GM12878 (cell line): ENCODE results near the gene PIEZO2. TPM values are rescaled to one million over a fixed set of nuclear protein-coding genes. Genes with fewer than 3 reads are reported as not detected.
A peak's percentile ranks its signal among the peaks of the same experiment; 100 is the strongest.

Experiments
- ATAC-seq: fragments of 200-7000 bp; cut with Tn5 transposase; 3 replicates; pipeline ENCODE4 v1.9.1; 2020; ENCODE audit warnings: mild to moderate bottlenecking, moderate library complexity
- BruUV-seq: library from RNA; stranded (reverse); fragments of 400-500 nt; replicated peaks from 2 replicates; lab custom pipeline; 2021; lab: Mats Ljungman, UMichigan
- CTCF ChIA-PET: fragments of 300-600 bp; sonication (Branson Sonifier 250); formaldehyde crosslinking; extraction: SDS; loops from one replicate; lab custom pipeline; 2021; ENCODE audit warnings: inconsistent platforms; lab: Yijun Ruan, JAX
- POLR2A ChIA-PET: fragments of 350-600 bp; formaldehyde crosslinking; extraction: SDS; loops from one replicate; lab custom pipeline; 2021; ENCODE audit warnings: inconsistent platforms; lab: Charles Lee
- RAD21 ChIA-PET: fragments of 300-600 bp; sonication (Branson Sonifier 250); formaldehyde crosslinking; loops from one replicate; lab custom pipeline; 2023; ENCODE audit warnings: antibody characterized with exemption; ENCODE audit not compliant: unreplicated experiment; lab: Charles Lee
- SMC1A ChIA-PET: fragments of 300-600 bp; sonication (Branson Sonifier 250); formaldehyde crosslinking; loops from one replicate; lab custom pipeline; 2023; ENCODE audit not compliant: unreplicated experiment, uncharacterized antibody; lab: Charles Lee
- DNase-seq: peaks from one replicate; pipeline ENCODE4 v3.0.0-alpha.2; 2011; ENCODE audit warnings: low read depth, low spot score
- FAIRE-seq: peaks from 3 replicates; lab custom pipeline; 2011; peaks lifted over from hg19 to GRCh38; lab: Jason Lieb, UNC
- H2AFZ ChIP-seq: 2 replicates; pipeline ENCODE4 v1.6.0; 2011; ENCODE audit warnings: low read depth, low read length, control low read depth; ENCODE audit not compliant: control insufficient read depth
- H3K27ac ChIP-seq: 2 replicates; pipeline ENCODE4 v1.5.1; 2011; ENCODE audit warnings: control low read depth; ENCODE audit not compliant: control insufficient read depth, insufficient read depth
- H3K27me3 ChIP-seq, 2 experiments: replicated peaks in 1 of 2; 2 replicates each; pipeline versions ENCODE4 v1.6.0 to v1.6.1; 2011; ENCODE audit warnings: low read length in 1 of 2; ENCODE audit not compliant: control insufficient read depth in 2 of 2, insufficient read depth in 2 of 2
- H3K36me3 ChIP-seq, 2 experiments: 2 replicates each; pipeline ENCODE4 v1.5.1; 2011; ENCODE audit warnings: low read length in 1 of 2; ENCODE audit not compliant: control insufficient read depth in 2 of 2, insufficient read depth in 2 of 2
- H3K4me1 ChIP-seq: 2 replicates; pipeline ENCODE4 v1.6.1; 2011; ENCODE audit warnings: mild to moderate bottlenecking, low read length, moderate library complexity, mixed read lengths; ENCODE audit not compliant: control insufficient read depth, insufficient read depth
- H3K4me2 ChIP-seq: 2 replicates; pipeline ENCODE4 v1.6.0; 2011; ENCODE audit warnings: control low read depth; ENCODE audit not compliant: control insufficient read depth, insufficient read depth
- H3K4me3 ChIP-seq: fragments of 200-600 bp; sonication (generic); 2 replicates; pipeline ENCODE4 v1.5.1; 2016
- H3K79me2 ChIP-seq: 2 replicates; pipeline ENCODE4 v1.6.0; 2011; ENCODE audit warnings: low read length; ENCODE audit not compliant: control insufficient read depth, insufficient read depth
- H3K9ac ChIP-seq: 2 replicates; pipeline ENCODE4 v1.8.0; 2011; ENCODE audit warnings: low read length, control low read depth, mixed read lengths; ENCODE audit not compliant: control insufficient read depth, insufficient read depth
- H3K9me3 ChIP-seq: replicated peaks from 3 replicates; pipeline ENCODE4 v1.5.1; 2011; ENCODE audit warnings: mild to moderate bottlenecking, low read length; ENCODE audit not compliant: control insufficient read depth, insufficient read depth
- H4K20me1 ChIP-seq: 2 replicates; pipeline ENCODE4 v1.6.0; 2011; ENCODE audit not compliant: control insufficient read depth, insufficient read depth
- YBX1 ChIP-seq: fragments of 450-650 bp; IDR thresholded peaks from 2 replicates; pipeline ENCODE4 v1.6.1; 2016; ENCODE audit warnings: antibody characterized with exemption
- WGBS: methylation state at CpG from one replicate; pipeline ENCODE4 v1.1.6; 2016; ENCODE audit warnings: low lambda C conversion rate; ENCODE audit not compliant: insufficient replicate concordance, insufficient coverage; ENCODE audit errors: missing lambda C conversion rate; 5-methylcytosine and 5-hydroxymethylcytosine counted together
- in situ Hi-C: fragments of 300-500 bp; cut with MboI; formaldehyde crosslinking; loops from 9 replicates; pipeline ENCODE4 v1.14.3; 2018; ENCODE audit warnings: mixed read lengths
- intact Hi-C: fragments of 100-400 bp; cut with micrococcal nuclease; formaldehyde crosslinking; loops from one replicate; pipeline ENCODE4 v1.14.2; 2022; ENCODE audit not compliant: unreplicated experiment
- polyA plus RNA-seq, 11 experiments: library from polyadenylated mRNA; depleted of rRNA in 4 of 11; unstranded in 6 of 11; stranded (reverse) in 5 of 11; fragments of >200 nt; fragmentation: Nextera tagmentation in 4 of 11; fragmentation: Illumina TruSeq in 1 of 11; extraction: Ambion mirVana in 4 of 11; extraction: Trizol in 1 of 11; gene quantifications; 1 replicate in 1 of 11; 2 replicates in 10 of 11; pipeline versions ENCODE4 v1.2.1 to v1.2.3, GENCODE V29; 2011 to 2016; ENCODE audit warnings: inconsistent platforms in 2 of 11, missing spikeins in 2 of 11, low read depth in 1 of 11
- total RNA-seq, 4 experiments: library from RNA; depleted of rRNA in 3 of 4; stranded (reverse); fragments of >200 nt in 3 of 4; fragmentation: Illumina TruSeq in 1 of 4; extraction: Trizol in 1 of 4; gene quantifications; 2 replicates each; pipeline versions ENCODE4 v1.2.1 to v1.2.3, GENCODE V29; 2013 to 2021
- TF ChIP-seq, protein P1 (sequence below): fragments of 150-350 bp; IDR thresholded peaks from 2 replicates; pipeline ENCODE4 v1.6.1; 2014; ENCODE audit warnings: mild to moderate bottlenecking, low read depth, low read length
- TF ChIP-seq, protein P2 (sequence below): fragments of 450-650 bp; formaldehyde crosslinking; IDR thresholded peaks from 2 replicates; pipeline ENCODE4 v1.4.0; 2022; ENCODE audit warnings: mild to moderate bottlenecking, moderate library complexity

The PIEZO2 gene
- total and polyA plus RNA-seq, 10 of the 15 experiments (the other 5 are each of a cell fraction or from before 2014, with no cell fraction given): 6.7 to 42.3 (median 27.4) TPM

DNA sequence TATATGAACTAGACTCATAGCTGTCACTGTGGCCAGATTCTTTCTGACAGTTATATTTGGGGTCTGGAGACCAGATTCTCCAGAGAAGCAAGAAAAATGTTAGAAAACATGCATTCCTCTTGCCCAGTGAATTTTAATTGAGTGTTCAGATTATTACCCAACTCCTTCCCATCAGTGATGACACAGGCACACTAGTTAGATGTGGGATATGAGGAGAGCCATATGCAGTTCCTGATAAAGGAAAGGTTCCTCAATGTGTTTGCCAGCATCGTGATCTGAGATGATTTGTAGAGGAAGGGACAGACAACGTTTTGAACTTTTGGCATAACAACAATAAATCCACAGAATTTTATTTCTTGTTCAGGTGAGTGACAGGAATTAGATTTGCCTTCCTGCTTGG is 308.6 kb downstream of the PIEZO2 start:
- WGBS: 42% methylated on average over 2 of the region's 2 CpGs
- SMC1A ChIA-PET: interaction anchor here (0.6 to 3.9 kb wide), 16 partner anchors 9 to 313 kb away, joined by 3 to 56 read pairs (median 4); partner anchors contain the start of gene PIEZO2
- RAD21 ChIA-PET: interaction anchor here (0.8 to 5.5 kb wide), 11 partner anchors 10 to 671 kb away, joined by 3 to 60 read pairs (median 4); no protein-coding TSS in a partner anchor

More for the DNA sequence above, 308.6 kb downstream of the PIEZO2 start:
- FAIRE-seq: no peak
- H3K4me2 ChIP-seq: no peak overlapping the region
- no peak overlapping the region for H3K9ac ChIP-seq
- H4K20me1 ChIP-seq: no peaks in the 10 kb centered on the region
- no TSS peak for BruUV-seq
- in situ Hi-C loops: no loop called here
- intact Hi-C loops: no loop called here
- ChIA-PET CTCF (interaction anchor here (0.8 to 8.9 kb wide), 8 partner anchors 10 to 314 kb away, joined by 3 to 55 read pairs (median 5); no protein-coding TSS in a partner anchor), POLR2A (interaction anchor here (0.8 kb wide), 1 partner anchor 313 kb away, joined by 3 read pairs; no protein-coding TSS in a partner anchor)
- no peaks in the 10 kb centered on the region for H3K27me3 ChIP-seq
- H3K9me3 ChIP-seq: no peaks in the 10 kb centered on the region; the same call in 2 of the 3 replicates
- no peak overlapping the region for H2AFZ ChIP-seq
- H3K27ac ChIP-seq: peak overlapping the region; percentile 13; the same call in 1 of the 2 replicates
- H3K36me3 ChIP-seq: peaks cover 0 to 6% of the 10 kb centered on the region in 2 experiments; a peak in 1 of 4 replicates
- no peaks in the 10 kb centered on the region for H3K79me2 ChIP-seq
- peaks cover 15% of the 10 kb centered on the region for H3K4me1 ChIP-seq
- H3K4me3 ChIP-seq: no peak overlapping the region
- no peak for ATAC-seq
- DNase-seq: no peak
- TF ChIP-seq, protein P1, sequence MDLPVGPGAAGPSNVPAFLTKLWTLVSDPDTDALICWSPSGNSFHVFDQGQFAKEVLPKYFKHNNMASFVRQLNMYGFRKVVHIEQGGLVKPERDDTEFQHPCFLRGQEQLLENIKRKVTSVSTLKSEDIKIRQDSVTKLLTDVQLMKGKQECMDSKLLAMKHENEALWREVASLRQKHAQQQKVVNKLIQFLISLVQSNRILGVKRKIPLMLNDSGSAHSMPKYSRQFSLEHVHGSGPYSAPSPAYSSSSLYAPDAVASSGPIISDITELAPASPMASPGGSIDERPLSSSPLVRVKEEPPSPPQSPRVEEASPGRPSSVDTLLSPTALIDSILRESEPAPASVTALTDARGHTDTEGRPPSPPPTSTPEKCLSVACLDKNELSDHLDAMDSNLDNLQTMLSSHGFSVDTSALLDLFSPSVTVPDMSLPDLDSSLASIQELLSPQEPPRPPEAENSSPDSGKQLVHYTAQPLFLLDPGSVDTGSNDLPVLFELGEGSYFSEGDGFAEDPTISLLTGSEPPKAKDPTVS: no peak
- TF ChIP-seq YBX1: no peak
- TF ChIP-seq, protein P2, sequence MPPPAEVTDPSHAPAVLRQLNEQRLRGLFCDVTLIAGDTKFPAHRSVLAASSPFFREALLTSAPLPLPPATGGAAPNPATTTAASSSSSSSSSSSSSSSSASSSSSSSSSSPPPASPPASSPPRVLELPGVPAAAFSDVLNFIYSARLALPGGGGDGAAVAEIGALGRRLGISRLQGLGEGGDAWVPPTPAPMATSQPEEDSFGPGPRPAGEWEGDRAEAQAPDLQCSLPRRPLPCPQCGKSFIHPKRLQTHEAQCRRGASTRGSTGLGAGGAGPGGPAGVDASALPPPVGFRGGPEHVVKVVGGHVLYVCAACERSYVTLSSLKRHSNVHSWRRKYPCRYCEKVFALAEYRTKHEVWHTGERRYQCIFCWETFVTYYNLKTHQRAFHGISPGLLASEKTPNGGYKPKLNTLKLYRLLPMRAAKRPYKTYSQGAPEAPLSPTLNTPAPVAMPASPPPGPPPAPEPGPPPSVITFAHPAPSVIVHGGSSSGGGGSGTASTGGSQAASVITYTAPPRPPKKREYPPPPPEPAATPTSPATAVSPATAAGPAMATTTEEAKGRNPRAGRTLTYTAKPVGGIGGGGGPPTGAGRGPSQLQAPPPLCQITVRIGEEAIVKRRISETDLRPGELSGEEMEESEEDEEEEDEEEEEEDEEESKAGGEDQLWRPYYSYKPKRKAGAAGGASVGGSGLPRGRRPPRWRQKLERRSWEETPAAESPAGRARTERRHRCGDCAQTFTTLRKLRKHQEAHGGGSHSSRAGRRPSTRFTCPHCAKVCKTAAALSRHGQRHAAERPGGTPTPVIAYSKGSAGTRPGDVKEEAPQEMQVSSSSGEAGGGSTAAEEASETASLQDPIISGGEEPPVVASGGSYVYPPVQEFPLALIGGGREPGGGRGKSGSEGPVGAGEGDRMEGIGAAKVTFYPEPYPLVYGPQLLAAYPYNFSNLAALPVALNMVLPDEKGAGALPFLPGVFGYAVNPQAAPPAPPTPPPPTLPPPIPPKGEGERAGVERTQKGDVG: no peak
